ENCODE results near the gene GABBR1.

Gene GABBR1

DNA sequence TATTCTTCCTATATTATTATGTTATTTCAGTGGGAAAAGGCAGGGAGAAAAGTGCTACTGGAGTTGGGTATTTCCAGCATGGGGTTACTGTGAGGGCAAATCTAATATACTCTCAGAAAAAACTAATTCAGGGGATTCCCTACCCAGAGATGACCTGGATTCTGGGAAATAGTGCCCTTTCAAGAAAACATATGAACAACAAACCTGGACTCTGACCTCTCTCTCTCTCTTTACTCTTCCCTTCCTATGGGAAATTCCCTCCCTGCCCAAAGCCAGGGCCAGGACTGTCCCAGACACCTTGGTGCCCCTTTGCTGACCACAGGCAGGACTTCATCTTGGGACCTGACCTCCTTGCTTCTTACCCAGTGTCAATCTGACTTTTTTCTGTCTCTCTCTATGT, 71.9 kb downstream of the GABBR1 start:
- no peak overlapping the region for H3K4me3 ChIP-seq (ENCODE audit: low read length)
- H3K79me2 ChIP-seq (ENCODE audit: low read length): no peaks in the 10 kb centered on the region
- TF ChIP-seq, protein P1, sequence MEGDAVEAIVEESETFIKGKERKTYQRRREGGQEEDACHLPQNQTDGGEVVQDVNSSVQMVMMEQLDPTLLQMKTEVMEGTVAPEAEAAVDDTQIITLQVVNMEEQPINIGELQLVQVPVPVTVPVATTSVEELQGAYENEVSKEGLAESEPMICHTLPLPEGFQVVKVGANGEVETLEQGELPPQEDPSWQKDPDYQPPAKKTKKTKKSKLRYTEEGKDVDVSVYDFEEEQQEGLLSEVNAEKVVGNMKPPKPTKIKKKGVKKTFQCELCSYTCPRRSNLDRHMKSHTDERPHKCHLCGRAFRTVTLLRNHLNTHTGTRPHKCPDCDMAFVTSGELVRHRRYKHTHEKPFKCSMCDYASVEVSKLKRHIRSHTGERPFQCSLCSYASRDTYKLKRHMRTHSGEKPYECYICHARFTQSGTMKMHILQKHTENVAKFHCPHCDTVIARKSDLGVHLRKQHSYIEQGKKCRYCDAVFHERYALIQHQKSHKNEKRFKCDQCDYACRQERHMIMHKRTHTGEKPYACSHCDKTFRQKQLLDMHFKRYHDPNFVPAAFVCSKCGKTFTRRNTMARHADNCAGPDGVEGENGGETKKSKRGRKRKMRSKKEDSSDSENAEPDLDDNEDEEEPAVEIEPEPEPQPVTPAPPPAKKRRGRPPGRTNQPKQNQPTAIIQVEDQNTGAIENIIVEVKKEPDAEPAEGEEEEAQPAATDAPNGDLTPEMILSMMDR (IDR thresholded peaks at IDR 0.05; ENCODE audit: low read depth, low read length): no peak
- TF ChIP-seq EZH2phosphoT487 (IDR thresholded peaks at IDR 0.05; ENCODE audit: low read depth): no peak
- H3K4me1 ChIP-seq (ENCODE audit: low read length): no peaks in the 10 kb centered on the region
- H3K27me3 ChIP-seq (ENCODE audit: low read depth, low read length): no peaks in the 10 kb centered on the region
- H3K9me3 ChIP-seq (ENCODE audit: insufficient read depth, low read length): no peaks in the 10 kb centered on the region
- H3K27ac ChIP-seq (ENCODE audit: low read length): no peak overlapping the region
- no peak overlapping the region for H3K9ac ChIP-seq (ENCODE audit: low read length)
- no peak overlapping the region for H2AFZ ChIP-seq (ENCODE audit: low read depth, low read length)
- no peaks in the 10 kb centered on the region for H3K36me3 ChIP-seq (replicated peaks; ENCODE audit: low read depth, low read length)
- H4K20me1 ChIP-seq (ENCODE audit: insufficient read depth, low read length): no peaks in the 10 kb centered on the region
- no peak overlapping the region for H3K4me2 ChIP-seq (ENCODE audit: low read length)

DNA sequence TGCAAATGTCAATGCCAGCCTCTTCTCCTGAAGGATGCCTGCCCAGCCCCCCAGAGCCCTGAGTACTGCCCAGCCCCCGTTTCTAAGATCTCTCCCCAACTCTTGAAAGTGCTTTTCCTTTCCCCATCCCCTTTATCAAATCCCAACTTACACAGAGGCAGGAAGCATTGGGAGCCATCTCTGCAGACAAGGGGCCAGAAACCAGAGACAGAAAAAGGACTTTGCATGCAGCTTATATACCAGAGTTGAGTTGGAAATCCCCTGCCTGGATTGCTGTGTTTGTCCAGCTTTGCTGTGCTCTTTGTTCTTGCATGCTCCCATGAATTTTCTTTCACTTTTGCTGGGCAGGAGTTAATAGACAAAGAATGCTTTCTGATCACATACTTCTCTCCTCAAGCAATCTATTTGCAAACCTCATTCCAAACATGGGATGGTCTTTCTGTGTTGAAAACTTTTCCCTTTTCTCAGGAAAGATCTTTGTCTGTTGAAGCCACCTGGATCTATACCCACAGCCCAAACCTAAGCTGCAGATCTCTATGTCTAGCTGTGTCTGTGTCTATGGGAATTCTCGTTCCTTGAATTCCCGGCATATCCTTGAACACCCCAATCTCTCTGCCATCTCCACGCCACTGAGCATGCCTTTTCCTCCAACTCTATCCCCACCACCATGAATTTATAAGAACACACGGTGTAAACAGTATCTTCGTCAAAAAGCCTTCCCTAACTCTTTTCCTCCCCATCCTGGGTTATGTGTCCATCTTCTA, 73.3 kb downstream of the GABBR1 start, which contains the start of gene UBD:
Gene UBD (minus strand): TSS at position 209 of the 764 bp plus-strand sequence. CDS start 31 bp downstream, at position 178.
- TF ChIP-seq EZH2phosphoT487 (IDR thresholded peaks at IDR 0.05; ENCODE audit: low read depth): no peak
- TF ChIP-seq, protein P1 (IDR thresholded peaks at IDR 0.05; ENCODE audit: low read depth, low read length): no peak
- H3K9ac ChIP-seq (ENCODE audit: low read length): no peak within 1 kb of the TSS
- H2AFZ ChIP-seq (ENCODE audit: low read depth, low read length): no peak within 1 kb of the TSS
- H3K4me1 ChIP-seq (ENCODE audit: low read length): no peaks in the 10 kb centered on the region
- no peaks in the 10 kb centered on the region for H3K27me3 ChIP-seq (ENCODE audit: low read depth, low read length)
- H3K4me3 ChIP-seq (ENCODE audit: low read length): no peak within 1 kb of the TSS
- no peaks in the 10 kb centered on the region for H3K79me2 ChIP-seq (ENCODE audit: low read length)
- H3K4me2 ChIP-seq (ENCODE audit: low read length): no peak within 1 kb of the TSS
- H4K20me1 ChIP-seq (ENCODE audit: insufficient read depth, low read length): no peaks in the 10 kb centered on the region
- no peaks in the 10 kb centered on the region for H3K9me3 ChIP-seq (ENCODE audit: insufficient read depth, low read length)
- no peaks in the 10 kb centered on the region for H3K36me3 ChIP-seq (replicated peaks; ENCODE audit: low read depth, low read length)
- no peak within 1 kb of the TSS for H3K27ac ChIP-seq (ENCODE audit: low read length)

DNA sequence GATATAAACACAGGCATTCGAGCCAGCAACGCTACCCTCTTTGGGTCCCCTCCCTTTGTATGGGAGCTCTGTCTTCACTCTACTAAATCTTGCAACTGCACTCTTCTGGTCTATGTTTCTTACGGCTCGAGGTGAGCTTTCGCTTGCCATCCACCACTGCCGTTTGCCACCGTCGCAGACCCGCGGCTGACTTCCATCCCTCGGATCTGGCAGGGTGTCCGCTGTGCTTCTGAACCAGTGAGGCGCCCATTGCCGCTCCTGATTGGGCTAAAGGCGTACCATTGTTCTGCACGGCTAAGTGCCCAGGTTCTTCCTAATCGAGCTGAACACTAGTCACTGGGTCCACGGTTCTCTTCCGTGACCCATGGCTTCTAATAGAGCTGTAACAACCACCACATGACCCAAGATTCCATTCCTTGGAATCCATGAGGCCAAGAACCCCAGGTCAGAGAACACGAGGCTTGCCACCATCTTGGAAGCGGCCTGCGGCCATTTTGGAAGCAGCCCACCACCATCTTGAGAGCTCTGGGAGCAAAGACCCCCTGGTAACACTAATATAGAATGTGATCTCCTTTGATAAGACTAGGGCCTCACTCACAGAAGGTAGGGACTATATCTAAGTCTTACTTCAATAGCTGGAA, 74.4 kb downstream of the GABBR1 start:
- H3K4me1 ChIP-seq (ENCODE audit: low read length): no peaks in the 10 kb centered on the region
- H3K36me3 ChIP-seq (replicated peaks; ENCODE audit: low read depth, low read length): no peaks in the 10 kb centered on the region
- no peaks in the 10 kb centered on the region for H4K20me1 ChIP-seq (ENCODE audit: insufficient read depth, low read length)
- H3K9me3 ChIP-seq (ENCODE audit: insufficient read depth, low read length): no peaks in the 10 kb centered on the region
- H3K4me2 ChIP-seq (ENCODE audit: low read length): no peak overlapping the region
- no peak for TF ChIP-seq EZH2phosphoT487 (IDR thresholded peaks at IDR 0.05; ENCODE audit: low read depth)
- TF ChIP-seq, protein P1 (IDR thresholded peaks at IDR 0.05; ENCODE audit: low read depth, low read length): no peak
- no peak overlapping the region for H3K4me3 ChIP-seq (ENCODE audit: low read length)
- no peak overlapping the region for H2AFZ ChIP-seq (ENCODE audit: low read depth, low read length)
- no peak overlapping the region for H3K9ac ChIP-seq (ENCODE audit: low read length)
- no peak overlapping the region for H3K27ac ChIP-seq (ENCODE audit: low read length)
- no peaks in the 10 kb centered on the region for H3K79me2 ChIP-seq (ENCODE audit: low read length)
- no peaks in the 10 kb centered on the region for H3K27me3 ChIP-seq (ENCODE audit: low read depth, low read length)

DNA sequence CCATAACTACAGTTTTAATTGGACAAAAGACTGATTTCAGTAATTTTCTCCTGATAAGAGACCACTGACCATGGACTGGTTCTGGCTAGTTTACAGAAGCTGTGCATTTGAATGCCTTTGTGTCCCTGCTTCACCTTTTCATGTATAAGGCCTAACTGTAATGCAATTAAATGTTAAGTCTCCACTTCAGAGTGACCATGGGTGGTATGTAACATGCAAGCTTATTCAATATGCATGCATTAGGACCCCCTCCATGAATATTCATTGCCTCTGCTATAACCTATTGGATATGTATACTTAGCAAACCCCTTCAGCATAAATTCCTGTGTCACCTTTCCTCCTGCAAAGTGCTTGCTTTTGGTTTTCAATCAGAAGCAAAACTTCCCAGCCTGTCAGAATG, 75.7 kb downstream of the GABBR1 start:
- H2AFZ ChIP-seq (ENCODE audit: low read depth, low read length): no peak overlapping the region
- H3K27ac ChIP-seq (ENCODE audit: low read length): no peak overlapping the region
- TF ChIP-seq, protein P1 (IDR thresholded peaks at IDR 0.05; ENCODE audit: low read depth, low read length): no peak
- TF ChIP-seq EZH2phosphoT487 (IDR thresholded peaks at IDR 0.05; ENCODE audit: low read depth): no peak
- H3K79me2 ChIP-seq (ENCODE audit: low read length): no peaks in the 10 kb centered on the region
- H3K4me1 ChIP-seq (ENCODE audit: low read length): no peaks in the 10 kb centered on the region
- no peak overlapping the region for H3K4me3 ChIP-seq (ENCODE audit: low read length)
- no peaks in the 10 kb centered on the region for H3K36me3 ChIP-seq (replicated peaks; ENCODE audit: low read depth, low read length)
- H3K9me3 ChIP-seq (ENCODE audit: insufficient read depth, low read length): no peaks in the 10 kb centered on the region
- H3K27me3 ChIP-seq (ENCODE audit: low read depth, low read length): no peaks in the 10 kb centered on the region
- no peak overlapping the region for H3K9ac ChIP-seq (ENCODE audit: low read length)
- no peak overlapping the region for H3K4me2 ChIP-seq (ENCODE audit: low read length)
- H4K20me1 ChIP-seq (ENCODE audit: insufficient read depth, low read length): no peaks in the 10 kb centered on the region
